CD4-positive, alpha-beta T cell treated with Interleukin-4 for 1 hour (primary cell): ENCODE data around the gene MT1X.

ENCODE experiments used
- DNase-seq, 2 donors: peaks; one replicate each; pipeline ENCODE4 v3.0.0-alpha.2; 2020 to 2022

MT1X gene

GRCh38 chr16:56681939-56682702 is at the start of gene MT1X:
Gene MT1X (plus strand): TSS chr16:56682470. CDS start chr16:56682541, 71 bp downstream.
- DNase-seq, result peak; percentile 87 to 89

- DNase-seq, result no peak
These were observed 49.4 kb upstream of the MT1X start for GRCh38 chr16:56632848-56633365.

- DNase-seq, result no peak
These were observed 48.7 kb upstream of the MT1X start for GRCh38 chr16:56633535-56633934.

- no peak for DNase-seq
These were observed 47.4 kb upstream of the MT1X start for GRCh38 chr16:56634715-56635440.

- no peak for DNase-seq
These were observed 46.8 kb upstream of the MT1X start for GRCh38 chr16:56635441-56635967.

GRCh38 chr16:56636616-56637413 is 45.5 kb upstream of the MT1X start:
- no peak for DNase-seq

- no peak for DNase-seq
These were observed 44.2 kb upstream of the MT1X start, which contains the start of gene MT1A for GRCh38 chr16:56637814-56638750. Gene MT1A (plus strand): TSS chr16:56638666. CDS start chr16:56638739, 73 bp downstream.

GRCh38 chr16:56639045-56639444 is 43.2 kb upstream of the MT1X start:
- DNase-seq, result no peak

- DNase-seq, result no peak
These were observed 42.2 kb upstream of the MT1X start for GRCh38 chr16:56640076-56640475.

- DNase-seq, result no peak
These were observed 41.1 kb upstream of the MT1X start for GRCh38 chr16:56641166-56641565.

- peak; percentile 77 to 80 for DNase-seq
These were observed 39.0 kb upstream of the MT1X start for GRCh38 chr16:56643080-56643778.

GRCh38 chr16:56643833-56644232 is 38.4 kb upstream of the MT1X start:
- DNase-seq, result no peak

- no peak for DNase-seq
These were observed 37.0 kb upstream of the MT1X start for GRCh38 chr16:56645311-56645710.

GRCh38 chr16:56645838-56646237 is 36.4 kb upstream of the MT1X start:
- DNase-seq, result no peak

GRCh38 chr16:56647641-56648431 is 34.4 kb upstream of the MT1X start:
- no peak for DNase-seq

- no peak for DNase-seq
These were observed 33.0 kb upstream of the MT1X start for GRCh38 chr16:56649271-56649670.

GRCh38 chr16:56649820-56650219 is 32.5 kb upstream of the MT1X start:
- no peak for DNase-seq

- DNase-seq, result no peak
These were observed 30.7 kb upstream of the MT1X start, which contains the start of gene MT1B for GRCh38 chr16:56651586-56651985. Gene MT1B (plus strand): TSS chr16:56651886. CDS start chr16:56651954, 68 bp downstream.

- DNase-seq, result no peak
These were observed 29.7 kb upstream of the MT1X start for GRCh38 chr16:56652600-56652999.

- DNase-seq, result no peak
These were observed 29.1 kb upstream of the MT1X start for GRCh38 chr16:56653218-56653617.
